ENCODE measurements around the gene RMI1.
A peak's percentile ranks its signal among the peaks of the same experiment; 100 is the strongest.

The RMI1 gene

GRCh38 chr9:83979812-83980394 is 702 bp upstream of the RMI1 start, which contains the start of gene HNRNPK:
HNRNPK (minus strand) TSS chr9:83980215; CDS start chr9:83978252, 1,963 bp downstream.
- DNase-seq: peak; percentile 98
- H2AK5ac ChIP-seq (ENCODE audit: low read length, severe bottlenecking): peak within 1 kb of the TSS; percentile 100
- H3K23ac ChIP-seq (ENCODE audit: low read length in 2 of 2): peak within 1 kb of the TSS; percentile 23 to 97
- H3K79me1 ChIP-seq (replicated peaks; ENCODE audit: low read length, poor library complexity, severe bottlenecking): no peaks in the 10 kb centered on the region
- peak within 1 kb of the TSS; percentile 100 for H3K27ac ChIP-seq (ENCODE audit: low read length, poor library complexity, severe bottlenecking)
- H3K4me3 ChIP-seq (ENCODE audit: insufficient read depth in 1 of 2, low read depth in 1 of 2, low read length in 2 of 2): peak within 1 kb of the TSS; percentile 94 to 96
- H3K36me3 ChIP-seq (ENCODE audit: control insufficient read depth in 1 of 2, insufficient read depth in 2 of 2, low read depth in 1 of 2, low read length in 2 of 2): peaks cover 5 to 33% of the 10 kb centered on the region in 2 experiments
- H3K4me2 ChIP-seq (ENCODE audit: low read length, poor library complexity, severe bottlenecking): peak within 1 kb of the TSS; percentile 89
- H2BK5ac ChIP-seq (ENCODE audit: low read depth, low read length, poor library complexity, severe bottlenecking): peak within 1 kb of the TSS; percentile 95
- peak within 1 kb of the TSS; percentile 79 to 100 for H3K14ac ChIP-seq (ENCODE audit: low read length in 2 of 2)
- H3K18ac ChIP-seq (ENCODE audit: low read depth in 1 of 2, low read length in 2 of 2): peak within 1 kb of the TSS; percentile 100
- H2BK15ac ChIP-seq (ENCODE audit: low read depth, poor library complexity, severe bottlenecking): peak within 1 kb of the TSS; percentile 92
- H3K9me3 ChIP-seq (ENCODE audit: control insufficient read depth, low read length): no peaks in the 10 kb centered on the region
- peak within 1 kb of the TSS; percentile 99 for H4K8ac ChIP-seq (ENCODE audit: low read length)
- H2BK120ac ChIP-seq (ENCODE audit: low read depth, low read length): peak within 1 kb of the TSS; percentile 96
- peak within 1 kb of the TSS; percentile 97 for H2AFZ ChIP-seq (ENCODE audit: low read depth, low read length)
- H3K4me1 ChIP-seq (ENCODE audit: control insufficient read depth, insufficient read depth, low read depth, low read length): peaks cover 2% of the 10 kb centered on the region
- no peaks in the 10 kb centered on the region for H3K27me3 ChIP-seq (ENCODE audit: control insufficient read depth in 1 of 2, insufficient read depth in 1 of 2, low read length in 2 of 2)
- H2BK12ac ChIP-seq (ENCODE audit: low read length in 2 of 2): peak within 1 kb of the TSS in 1 of 2 experiments; percentile 86
- H3K9ac ChIP-seq (ENCODE audit: low read length): peak within 1 kb of the TSS; percentile 99
- H3K4ac ChIP-seq (ENCODE audit: low read depth in 1 of 2, low read length in 2 of 2): peak within 1 kb of the TSS; percentile 99 to 100
- H4K91ac ChIP-seq (ENCODE audit: low read length): peak within 1 kb of the TSS; percentile 99
- WGBS: under 1% methylated on average over 51 of the region's 57 CpGs

DNA sequence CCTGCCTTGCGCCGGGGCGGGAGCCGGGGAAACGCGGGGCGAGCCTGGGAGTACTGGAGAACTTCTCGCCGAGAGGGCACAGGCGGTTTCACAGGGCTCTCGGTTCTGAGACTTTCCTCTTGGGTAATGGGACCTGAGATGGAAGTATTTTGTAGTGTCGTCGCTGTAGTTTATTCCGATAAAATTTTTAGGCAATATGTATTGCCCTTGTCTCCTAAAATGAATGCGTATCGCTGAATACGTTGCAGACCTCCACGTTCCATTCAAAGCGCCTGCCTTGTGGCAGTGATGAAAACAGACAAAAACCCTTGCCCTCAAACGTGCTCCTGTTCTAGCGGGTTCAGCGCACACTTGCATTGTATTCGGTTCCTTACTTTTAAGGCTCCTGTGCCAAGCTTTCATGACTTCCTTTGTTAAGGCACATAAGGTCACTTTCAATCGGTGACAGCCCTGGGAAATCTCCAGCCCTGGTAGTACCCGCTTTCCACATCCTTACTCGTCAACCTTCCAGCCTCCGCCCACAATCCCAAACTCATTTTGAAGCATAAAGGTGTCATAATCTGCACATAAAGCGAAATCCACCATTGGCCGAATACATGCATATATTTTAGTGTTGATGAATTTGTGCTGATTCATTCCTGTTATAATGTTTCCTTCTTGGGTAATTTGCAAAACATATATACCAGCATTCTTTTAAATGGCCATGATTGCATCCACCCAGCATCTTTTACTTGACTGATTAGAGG is 694 bp downstream of the RMI1 start:
- peaks cover 1% of the 10 kb centered on the region for H3K79me1 ChIP-seq (replicated peaks; ENCODE audit: low read length, poor library complexity, severe bottlenecking)
- peak overlapping the region; percentile 47 for H4K8ac ChIP-seq (ENCODE audit: low read length)
- peak overlapping the region; percentile 94 to 96 for H3K4me3 ChIP-seq (ENCODE audit: insufficient read depth in 1 of 2, low read depth in 1 of 2, low read length in 2 of 2)
- H2BK5ac ChIP-seq (ENCODE audit: low read depth, low read length, poor library complexity, severe bottlenecking): peak overlapping the region; percentile 84
- H3K4ac ChIP-seq (ENCODE audit: low read depth in 1 of 2, low read length in 2 of 2): peak overlapping the region in 1 of 2 experiments; percentile 68
- H2AK5ac ChIP-seq (ENCODE audit: low read length, severe bottlenecking): no peak overlapping the region
- peak overlapping the region; percentile 93 for H4K91ac ChIP-seq (ENCODE audit: low read length)
- H2BK15ac ChIP-seq (ENCODE audit: low read depth, poor library complexity, severe bottlenecking): no peak overlapping the region
- peak overlapping the region; percentile 97 for H2AFZ ChIP-seq (ENCODE audit: low read depth, low read length)
- H3K9me3 ChIP-seq (ENCODE audit: control insufficient read depth, low read length): no peaks in the 10 kb centered on the region
- peaks cover 0 to 19% of the 10 kb centered on the region in 2 experiments for H3K36me3 ChIP-seq (ENCODE audit: control insufficient read depth in 1 of 2, insufficient read depth in 2 of 2, low read depth in 1 of 2, low read length in 2 of 2)
- peak overlapping the region; percentile 89 for H3K4me2 ChIP-seq (ENCODE audit: low read length, poor library complexity, severe bottlenecking)
- no peak overlapping the region for H2BK120ac ChIP-seq (ENCODE audit: low read depth, low read length)
- H3K18ac ChIP-seq (ENCODE audit: low read depth in 1 of 2, low read length in 2 of 2): peak overlapping the region; percentile 50 to 97
- peak overlapping the region; percentile 99 for H3K9ac ChIP-seq (ENCODE audit: low read length)
- no peak overlapping the region for H2BK12ac ChIP-seq (ENCODE audit: low read length in 2 of 2)
- WGBS: 1% methylated on average over 25 of the region's 29 CpGs
- peaks cover 2% of the 10 kb centered on the region for H3K4me1 ChIP-seq (ENCODE audit: control insufficient read depth, insufficient read depth, low read depth, low read length)
- peak overlapping the region; percentile 41 for H3K27ac ChIP-seq (ENCODE audit: low read length, poor library complexity, severe bottlenecking)
- no peaks in the 10 kb centered on the region for H3K27me3 ChIP-seq (ENCODE audit: control insufficient read depth in 1 of 2, insufficient read depth in 1 of 2, low read length in 2 of 2)
- peak; percentile 63 for DNase-seq
- no peak overlapping the region for H3K14ac ChIP-seq (ENCODE audit: low read length in 2 of 2)
- peak overlapping the region in 1 of 2 experiments; percentile 79 for H3K23ac ChIP-seq (ENCODE audit: low read length in 2 of 2)

GRCh38 chr9:83986195-83986594 is 5.6 kb downstream of the RMI1 start:
- Histone ChIP-seq H2AFZ (ENCODE audit: low read depth, low read length) (no peak overlapping the region), H2BK120ac (ENCODE audit: low read depth, low read length) (no peak overlapping the region), H4K91ac (ENCODE audit: low read length) (no peak overlapping the region), H3K14ac (ENCODE audit: low read length in 2 of 2) (no peak overlapping the region), H2BK5ac (ENCODE audit: low read depth, low read length, poor library complexity, severe bottlenecking) (no peak overlapping the region), H4K8ac (ENCODE audit: low read length) (no peak overlapping the region), H3K4ac (ENCODE audit: low read depth in 1 of 2, low read length in 2 of 2) (no peak overlapping the region), H3K9me3 (ENCODE audit: control insufficient read depth, low read length) (no peaks in the 10 kb centered on the region), H3K9ac (ENCODE audit: low read length) (no peak overlapping the region), H3K4me2 (ENCODE audit: low read length, poor library complexity, severe bottlenecking) (no peak overlapping the region), H3K79me1 (replicated peaks; ENCODE audit: low read length, poor library complexity, severe bottlenecking) (peaks cover 9% of the 10 kb centered on the region), H3K4me3 (ENCODE audit: insufficient read depth in 1 of 2, low read depth in 1 of 2, low read length in 2 of 2) (no peak overlapping the region), H2BK12ac (ENCODE audit: low read length in 2 of 2) (no peak overlapping the region), H3K36me3 (ENCODE audit: control insufficient read depth in 1 of 2, insufficient read depth in 2 of 2, low read depth in 1 of 2, low read length in 2 of 2) (peaks cover 0 to 4% of the 10 kb centered on the region in 2 experiments), H2BK15ac (ENCODE audit: low read depth, poor library complexity, severe bottlenecking) (no peak overlapping the region), H2AK5ac (ENCODE audit: low read length, severe bottlenecking) (no peak overlapping the region), H3K23ac (ENCODE audit: low read length in 2 of 2) (no peak overlapping the region), H3K27me3 (ENCODE audit: control insufficient read depth in 1 of 2, insufficient read depth in 1 of 2, low read length in 2 of 2) (no peaks in the 10 kb centered on the region), H3K18ac (ENCODE audit: low read depth in 1 of 2, low read length in 2 of 2) (no peak overlapping the region), H3K27ac (ENCODE audit: low read length, poor library complexity, severe bottlenecking) (no peak overlapping the region), H3K4me1 (ENCODE audit: control insufficient read depth, insufficient read depth, low read depth, low read length) (peaks cover 8% of the 10 kb centered on the region)
- WGBS: 100% methylated on average over 3 of the region's 3 CpGs
- no peak for DNase-seq

GRCh38 chr9:83986765-83987401 is 6.3 kb downstream of the RMI1 start:
- no peak overlapping the region for H2AK5ac ChIP-seq (ENCODE audit: low read length, severe bottlenecking)
- no peak overlapping the region for H3K14ac ChIP-seq (ENCODE audit: low read length in 2 of 2)
- H3K36me3 ChIP-seq (ENCODE audit: control insufficient read depth in 1 of 2, insufficient read depth in 2 of 2, low read depth in 1 of 2, low read length in 2 of 2): peaks cover 0 to 4% of the 10 kb centered on the region in 2 experiments
- no peak overlapping the region for H2AFZ ChIP-seq (ENCODE audit: low read depth, low read length)
- no peak overlapping the region for H2BK12ac ChIP-seq (ENCODE audit: low read length in 2 of 2)
- no peak overlapping the region for H3K4me2 ChIP-seq (ENCODE audit: low read length, poor library complexity, severe bottlenecking)
- H3K9ac ChIP-seq (ENCODE audit: low read length): no peak overlapping the region
- no peak overlapping the region for H3K27ac ChIP-seq (ENCODE audit: low read length, poor library complexity, severe bottlenecking)
- H3K23ac ChIP-seq (ENCODE audit: low read length in 2 of 2): no peak overlapping the region
- H4K91ac ChIP-seq (ENCODE audit: low read length): no peak overlapping the region
- no peak overlapping the region for H4K8ac ChIP-seq (ENCODE audit: low read length)
- no peak overlapping the region for H2BK5ac ChIP-seq (ENCODE audit: low read depth, low read length, poor library complexity, severe bottlenecking)
- WGBS: 84% methylated on average over 7 of the region's 11 CpGs
- no peak for DNase-seq
- H3K18ac ChIP-seq (ENCODE audit: low read depth in 1 of 2, low read length in 2 of 2): no peak overlapping the region
- peaks cover 9% of the 10 kb centered on the region for H3K79me1 ChIP-seq (replicated peaks; ENCODE audit: low read length, poor library complexity, severe bottlenecking)
- H3K4me3 ChIP-seq (ENCODE audit: insufficient read depth in 1 of 2, low read depth in 1 of 2, low read length in 2 of 2): no peak overlapping the region
- H3K4ac ChIP-seq (ENCODE audit: low read depth in 1 of 2, low read length in 2 of 2): no peak overlapping the region
- H2BK120ac ChIP-seq (ENCODE audit: low read depth, low read length): no peak overlapping the region
- H3K27me3 ChIP-seq (ENCODE audit: control insufficient read depth in 1 of 2, insufficient read depth in 1 of 2, low read length in 2 of 2): no peaks in the 10 kb centered on the region
- H2BK15ac ChIP-seq (ENCODE audit: low read depth, poor library complexity, severe bottlenecking): no peak overlapping the region
- no peaks in the 10 kb centered on the region for H3K9me3 ChIP-seq (ENCODE audit: control insufficient read depth, low read length)
- H3K4me1 ChIP-seq (ENCODE audit: control insufficient read depth, insufficient read depth, low read depth, low read length): peaks cover 7% of the 10 kb centered on the region
